H1 (cell line): ENCODE data around the gene CDH20. TPM values are rescaled to one million over a fixed set of nuclear protein-coding genes. Genes with fewer than 3 reads are reported as not detected.

Experiments used
- CTCF ChIA-PET: fragments of 300-600 bp; sonication (Branson Sonifier 250); formaldehyde crosslinking; loops from one replicate; lab custom pipeline; 2021; ENCODE audit not compliant: partially characterized antibody; lab: Charles Lee
- POLR2A ChIA-PET: fragments of 300-600 bp; sonication (Branson Sonifier 250); formaldehyde crosslinking; loops from one replicate; lab custom pipeline; 2021; ENCODE audit warnings: inconsistent platforms; ENCODE audit not compliant: partially characterized antibody; lab: Charles Lee
- DNase-seq, 2 experiments: peaks; one replicate each; pipeline versions ENCODE4 v3.0.0 to v3.0.0-alpha.2; 2010 to 2022; ENCODE audit warnings: low spot score in 2 of 2, low read depth in 1 of 2, mixed read lengths in 1 of 2
- FAIRE-seq: peaks from 2 replicates; lab custom pipeline; 2011; peaks lifted over from hg19 to GRCh38; lab: Jason Lieb, UNC
- H2AFZ ChIP-seq: 2 replicates; pipeline ENCODE4 v1.8.1; 2012; ENCODE audit warnings: low read length, inconsistent platforms
- H2AK5ac ChIP-seq: 2 replicates; pipeline ENCODE4 v1.6.1; 2013; ENCODE audit warnings: low read depth, low read length
- H2BK120ac ChIP-seq: replicated peaks from 2 replicates; pipeline ENCODE3; 2013; ENCODE audit warnings: low read depth, low read length, inconsistent platforms
- H2BK12ac ChIP-seq: 2 replicates; pipeline ENCODE4 v1.6.1; 2013; ENCODE audit warnings: low read depth, low read length
- H2BK15ac ChIP-seq: 2 replicates; pipeline ENCODE4 v1.6.1; 2013; ENCODE audit warnings: low read length
- H2BK20ac ChIP-seq: 2 replicates; pipeline ENCODE4 v1.6.1; 2013; ENCODE audit warnings: low read length
- H2BK5ac ChIP-seq: 2 replicates; pipeline ENCODE4 v1.6.1; 2013; ENCODE audit warnings: low read depth, low read length
- H3K14ac ChIP-seq: 2 replicates; pipeline ENCODE4 v1.6.1; 2013; ENCODE audit warnings: inconsistent platforms; ENCODE audit not compliant: insufficient read length
- H3K18ac ChIP-seq: 2 replicates; pipeline ENCODE4 v1.6.1; 2013; ENCODE audit warnings: low read length; ENCODE audit errors: extremely low read depth
- H3K23ac ChIP-seq: 2 replicates; pipeline ENCODE4 v1.6.1; 2013; ENCODE audit warnings: inconsistent platforms; ENCODE audit not compliant: insufficient read length
- H3K23me2 ChIP-seq: 2 replicates; pipeline ENCODE4 v1.6.1; 2013; ENCODE audit warnings: low read depth, low read length
- H3K27ac ChIP-seq: 2 replicates; pipeline ENCODE4 v1.6.1; 2011; ENCODE audit warnings: low read depth, low read length, inconsistent platforms
- H3K27me3 ChIP-seq, 4 experiments: replicated peaks in 1 of 4; 1 replicate in 1 of 4; 2 replicates in 3 of 4; pipeline versions ENCODE4 v1.6.1 to v1.8.1; 2011 to 2013; ENCODE audit warnings: low read length in 3 of 4, mild to moderate bottlenecking in 3 of 4, inconsistent platforms in 2 of 4, mixed read lengths in 2 of 4, moderate library complexity in 1 of 4; ENCODE audit not compliant: control insufficient read depth in 3 of 4, insufficient read depth in 3 of 4; ENCODE audit errors: extremely low read depth in 1 of 4
- H3K36me3 ChIP-seq, 4 experiments: 2 replicates each; pipeline versions ENCODE4 v1.6.1 to v1.8.1; 2011 to 2013; ENCODE audit warnings: mild to moderate bottlenecking in 4 of 4, low read length in 3 of 4, moderate library complexity in 2 of 4, control low read depth in 1 of 4, inconsistent platforms in 1 of 4; ENCODE audit not compliant: insufficient read depth in 4 of 4, control insufficient read depth in 2 of 4
- H3K4ac ChIP-seq: replicated peaks from 2 replicates; pipeline ENCODE3; 2013; ENCODE audit warnings: low read length, low read depth, mixed read lengths, inconsistent platforms; ENCODE audit not compliant: insufficient read length
- H3K4me1 ChIP-seq, 4 experiments: replicated peaks in 1 of 4; 1 replicate in 1 of 4; 2 replicates in 3 of 4; pipeline versions ENCODE4 v1.6.1 to v1.8.1; 2011 to 2013; ENCODE audit warnings: low read length in 3 of 4, inconsistent platforms in 2 of 4, mixed read lengths in 1 of 4; ENCODE audit not compliant: insufficient read depth in 4 of 4, control insufficient read depth in 3 of 4
- H3K4me2 ChIP-seq, 2 experiments: 2 replicates each; pipeline versions ENCODE4 v1.6.1 to v1.8.1; 2011 to 2013; ENCODE audit warnings: low read depth in 2 of 2, low read length in 2 of 2, control low read depth in 1 of 2, inconsistent platforms in 1 of 2, mild to moderate bottlenecking in 1 of 2; ENCODE audit not compliant: insufficient read depth in 1 of 2
- H3K4me3 ChIP-seq, 4 experiments: fragments of 200-600, 300-600 bp in 1 of 4; sonication (generic), shearing (Covaris generic), sonication (Bioruptor Twin) in 1 of 4; 2 replicates each; pipeline versions ENCODE4 v1.5.1 to v1.8.1; 2011 to 2016; ENCODE audit warnings: low read length in 4 of 4, low read depth in 3 of 4, control low read depth in 2 of 4, inconsistent platforms in 2 of 4, mild to moderate bottlenecking in 2 of 4, mixed read lengths in 1 of 4, moderate library complexity in 1 of 4; ENCODE audit not compliant: insufficient read depth in 2 of 4; ENCODE audit errors: extremely low read depth in 1 of 4
- H3K56ac ChIP-seq: replicated peaks from 2 replicates; pipeline ENCODE3; 2013; ENCODE audit warnings: low read depth, mild to moderate bottlenecking, mixed read lengths, low read length, inconsistent platforms; ENCODE audit not compliant: insufficient read length
- H3K79me1 ChIP-seq: 2 replicates; pipeline ENCODE4 v1.6.1; 2013; ENCODE audit warnings: low read depth, low read length, control low read depth
- H3K79me2 ChIP-seq, 2 experiments: 2 replicates each; pipeline versions ENCODE4 v1.6.1 to v1.8.1; 2012 to 2013; ENCODE audit warnings: low read length in 2 of 2, mild to moderate bottlenecking in 2 of 2, inconsistent platforms in 1 of 2; ENCODE audit not compliant: insufficient read depth in 2 of 2, control insufficient read depth in 1 of 2
- H3K9ac ChIP-seq, 4 experiments: replicated peaks in 1 of 4; 1 replicate in 1 of 4; 2 replicates in 3 of 4; pipeline versions ENCODE4 v1.6.1 to v1.8.1; 2011 to 2013; ENCODE audit warnings: low read depth in 3 of 4, low read length in 3 of 4, control low read depth in 2 of 4, mild to moderate bottlenecking in 2 of 4, moderate library complexity in 2 of 4, inconsistent platforms in 1 of 4; ENCODE audit errors: extremely low read depth in 1 of 4
- H3K9me3 ChIP-seq, 2 experiments: 2 replicates each; pipeline versions ENCODE4 v1.6.1 to v1.8.1; 2012 to 2013; ENCODE audit warnings: mild to moderate bottlenecking in 2 of 2, moderate library complexity in 2 of 2, control low read depth in 1 of 2, inconsistent platforms in 1 of 2, low read depth in 1 of 2, low read length in 1 of 2, mixed read lengths in 1 of 2; ENCODE audit not compliant: insufficient read depth in 2 of 2
- H4K20me1 ChIP-seq, 2 experiments: replicated peaks in 1 of 2; 2 replicates each; pipeline versions ENCODE3 to v1.8.1; 2011 to 2013; ENCODE audit warnings: inconsistent platforms in 2 of 2, low read length in 2 of 2, mild to moderate bottlenecking in 1 of 2; ENCODE audit not compliant: insufficient read depth in 2 of 2, control insufficient read depth in 1 of 2
- H4K5ac ChIP-seq: 2 replicates; pipeline ENCODE4 v1.6.1; 2013; ENCODE audit warnings: low read length, low read depth, mixed read lengths, inconsistent platforms; ENCODE audit not compliant: insufficient read length
- H4K8ac ChIP-seq: 2 replicates; pipeline ENCODE4 v1.8.0; 2013; ENCODE audit warnings: mild to moderate bottlenecking, moderate library complexity, low read length, inconsistent platforms; ENCODE audit not compliant: insufficient read depth; ENCODE audit errors: extremely low read depth
- H4K91ac ChIP-seq: replicated peaks from 2 replicates; pipeline ENCODE3; 2013; ENCODE audit warnings: low read length, mixed read lengths, inconsistent platforms; ENCODE audit not compliant: insufficient read length
- CREB1 ChIP-seq: IDR thresholded peaks from 2 replicates; pipeline ENCODE4 v1.6.1; 2012; ENCODE audit warnings: inconsistent platforms
- CTBP2 ChIP-seq: IDR thresholded peaks from 2 replicates; pipeline ENCODE4 v1.7.0; 2011; ENCODE audit warnings: borderline replicate concordance, mild to moderate bottlenecking, moderate library complexity, mixed read lengths, low read length; ENCODE audit not compliant: insufficient read depth, insufficient read length
- KDM5A ChIP-seq: fragments of 200-600 bp; IDR thresholded peaks from 2 replicates; pipeline ENCODE4 v1.7.1; 2012; ENCODE audit warnings: mild to moderate bottlenecking, low read length, inconsistent platforms, mixed read lengths
- RNF2 ChIP-seq: fragments of 200-900, 300-1000 bp; sonication (generic); IDR thresholded peaks from 2 replicates; pipeline ENCODE4 v1.7.1; 2016; ENCODE audit warnings: borderline replicate concordance, low read depth, mild to moderate bottlenecking, antibody characterized with exemption, low read length; ENCODE audit not compliant: poor library complexity, severe bottlenecking; ENCODE audit errors: missing control alignments
- SP2 ChIP-seq: IDR thresholded peaks from 2 replicates; pipeline ENCODE4 v1.6.1; 2012; ENCODE audit warnings: mild to moderate bottlenecking, low read length, inconsistent platforms
- WGBS, 2 experiments: shearing (Covaris generic) in 1 of 2; methylation state at CpG; one replicate each; pipeline versions ENCODE4 v1.1.6 to v1.1.7; 2013 to 2015; ENCODE audit warnings: low lambda C conversion rate in 2 of 2, mixed read lengths in 2 of 2, inconsistent platforms in 1 of 2, low coverage in 1 of 2, missing lambda C conversion rate in 1 of 2; ENCODE audit not compliant: insufficient replicate concordance in 2 of 2, insufficient coverage in 1 of 2, insufficient read length in 1 of 2; ENCODE audit errors: extremely low coverage in 1 of 2, missing lambda C conversion rate in 1 of 2; 5-methylcytosine and 5-hydroxymethylcytosine counted together
- polyA plus RNA-seq, 7 experiments: library from polyadenylated mRNA; depleted of rRNA in 3 of 7; stranded (reverse) in 5 of 7; unstranded in 2 of 7; fragments of >200 nt in 5 of 7; fragments of 200-250 nt in 2 of 7; gene quantifications; 1 replicate in 5 of 7; 2 replicates in 1 of 7; 4 replicates in 1 of 7; pipeline versions ENCODE4 v1.2.1 to v1.2.3, GENCODE V29; 2011 to 2013; ENCODE audit warnings: missing spikeins in 2 of 7, mixed read lengths in 2 of 7
- total RNA-seq: library from RNA; stranded (reverse); fragmentation: NEBNext Ultra II Directional; extraction: Animal tissue kit (Norgen Biotek cat#: 25700); gene quantifications from 2 replicates; pipeline ENCODE4 v1.2.1, GENCODE V29; 2021
- TF ChIP-seq, protein P1 (sequence below): IDR thresholded peaks from 2 replicates; pipeline ENCODE4 v1.6.1; 2011; ENCODE audit warnings: low read depth, mild to moderate bottlenecking, low read length; ENCODE audit not compliant: insufficient read depth
- TF ChIP-seq, protein P2 (sequence below): IDR thresholded peaks from 2 replicates; pipeline ENCODE4 v1.6.1; 2012; ENCODE audit warnings: inconsistent platforms

Gene CDH20
- total and polyA plus RNA-seq, 2 of the 8 experiments (the other 6 are each of a cell fraction or from before 2014, with no cell fraction given), result 0.07 to 0.12 TPM

DNA sequence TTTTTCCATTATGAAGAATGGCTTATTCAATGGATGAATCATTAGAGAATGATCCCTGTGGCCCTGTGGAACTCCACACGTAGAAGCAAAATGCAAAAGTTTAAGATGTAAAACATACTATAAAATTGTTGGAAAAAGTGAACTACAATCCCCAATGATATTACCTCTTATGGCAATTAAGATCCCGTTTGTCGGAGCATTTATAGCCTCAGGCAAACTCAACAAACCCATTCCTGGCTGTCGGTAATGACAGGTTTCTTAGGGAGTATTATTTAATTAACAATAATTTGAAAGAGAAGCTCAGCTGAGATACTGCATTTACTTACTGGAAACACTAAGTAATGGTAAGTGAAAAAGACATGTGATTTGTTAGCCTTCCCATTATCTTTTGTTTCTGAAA, 138.3 kb downstream of the CDH20 start:
- no peaks in the 10 kb centered on the region for H3K9me3 ChIP-seq
- no peak overlapping the region for H2BK15ac ChIP-seq
- H2BK120ac ChIP-seq, result no peak overlapping the region
- no peaks in the 10 kb centered on the region for H3K79me2 ChIP-seq
- no peak overlapping the region for H3K4ac ChIP-seq
- no peak overlapping the region for H4K91ac ChIP-seq
- H2AK5ac ChIP-seq, result no peak overlapping the region
- H2AFZ ChIP-seq, result 0 out of 2 replicates have a peak overlapping the region, but pooled peaks have one; percentile 78
- H3K27ac ChIP-seq, result no peak overlapping the region
- H3K9ac ChIP-seq, result no peak overlapping the region
- 0 out of 7 replicates have a peak, but pooled peaks cover 0 to 3% (median 0%) of the 10 kb centered on the region in 4 experiments for H3K27me3 ChIP-seq
- H4K5ac ChIP-seq, result no peak overlapping the region
- WGBS, 2 experiments, result 93% methylated on average over 4 of the region's 4 CpGs; no CpG with 5 or more reads in 1 of the 2 experiments
- no peak for FAIRE-seq
- no peak overlapping the region for H4K8ac ChIP-seq
- H3K23me2 ChIP-seq, result no peaks in the 10 kb centered on the region; the same call in 1 of the 2 replicates
- TF ChIP-seq, protein P1, sequence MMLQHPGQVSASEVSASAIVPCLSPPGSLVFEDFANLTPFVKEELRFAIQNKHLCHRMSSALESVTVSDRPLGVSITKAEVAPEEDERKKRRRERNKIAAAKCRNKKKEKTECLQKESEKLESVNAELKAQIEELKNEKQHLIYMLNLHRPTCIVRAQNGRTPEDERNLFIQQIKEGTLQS, result no peak
- TF ChIP-seq CREB1, result no peak
- TF ChIP-seq KDM5A, result no peak
- no peak for TF ChIP-seq CTBP2
- TF ChIP-seq, protein P2, sequence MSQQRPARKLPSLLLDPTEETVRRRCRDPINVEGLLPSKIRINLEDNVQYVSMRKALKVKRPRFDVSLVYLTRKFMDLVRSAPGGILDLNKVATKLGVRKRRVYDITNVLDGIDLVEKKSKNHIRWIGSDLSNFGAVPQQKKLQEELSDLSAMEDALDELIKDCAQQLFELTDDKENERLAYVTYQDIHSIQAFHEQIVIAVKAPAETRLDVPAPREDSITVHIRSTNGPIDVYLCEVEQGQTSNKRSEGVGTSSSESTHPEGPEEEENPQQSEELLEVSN, result no peak
- no peak for TF ChIP-seq SP2
- TF ChIP-seq RNF2, result no peak
- H2BK5ac ChIP-seq, result no peak overlapping the region
- no peak overlapping the region for H3K4me2 ChIP-seq
- no peak for DNase-seq
- ChIA-PET CTCF (interaction anchor here (1.1 to 1.2 kb wide), 2 partner anchors 135 to 149 kb away, joined by 3 to 5 read pairs; no protein-coding TSS in a partner anchor), POLR2A (interaction anchor here (0.6 kb wide), 1 partner anchor 10 kb away, joined by 3 read pairs; no protein-coding TSS in a partner anchor)
- H3K4me1 ChIP-seq, result peaks cover 0 to 6% (median 0%) of the 10 kb centered on the region in 4 experiments; a peak in 1 of 7 replicates
- no peaks in the 10 kb centered on the region for H3K36me3 ChIP-seq
- H3K4me3 ChIP-seq, result no peak overlapping the region
- no peak overlapping the region for H3K18ac ChIP-seq
- H4K20me1 ChIP-seq, result no peaks in the 10 kb centered on the region
- no peak overlapping the region for H3K14ac ChIP-seq
- H3K56ac ChIP-seq, result no peak overlapping the region
- H3K79me1 ChIP-seq, result no peaks in the 10 kb centered on the region
- no peak overlapping the region for H2BK12ac ChIP-seq
- H2BK20ac ChIP-seq, result no peak overlapping the region
- H3K23ac ChIP-seq, result no peak overlapping the region
